ENCODE measurements around the gene GPC5. TPM values are rescaled to one million over a fixed set of nuclear protein-coding genes. Genes with fewer than 3 reads are reported as not detected.

Gene GPC5
- total and polyA plus RNA-seq, 2 of the 13 experiments (the other 11 are each of a cell fraction or from before 2014, with no cell fraction given): 0.02 to 0.07 TPM

- H3K4me3 ChIP-seq (replicated peaks in 1 of 3; ENCODE audit: insufficient read depth in 1 of 3, low read depth in 2 of 3, low read length in 3 of 3): no peak overlapping the region
- no peaks in the 10 kb centered on the region for H3K27me3 ChIP-seq (ENCODE audit: control insufficient read depth in 1 of 2, insufficient read depth in 2 of 2, low read length in 2 of 2)
- no peak overlapping the region for H3K9ac ChIP-seq (ENCODE audit: insufficient read depth, low read depth, low read length)
- no peak overlapping the region for H3K4me2 ChIP-seq (ENCODE audit: low read depth, low read length)
- WGBS (ENCODE audit: low lambda C conversion rate): 1% methylated on average over 4 of the region's 7 CpGs
- no peaks in the 10 kb centered on the region for H3K79me2 ChIP-seq (ENCODE audit: insufficient read depth, low read length)
- POLR2A ChIA-PET: no interaction called here
- no peak overlapping the region for H2AFZ ChIP-seq (ENCODE audit: low read length)
- CTCF ChIA-PET (ENCODE audit: low intra/inter-chr PET ratio, low total read pairs): no interaction called here
- DNase-seq (ENCODE audit: low spot score): no peak
- no peak for ATAC-seq
- no peak for FAIRE-seq
- no TSS peak for BruUV-seq (replicated peaks)
- H3K9me3 ChIP-seq (ENCODE audit: low read length): no peaks in the 10 kb centered on the region
- no peaks in the 10 kb centered on the region for H4K20me1 ChIP-seq (ENCODE audit: insufficient read depth, low read length)
- in situ Hi-C loops (cut with HindIII; ENCODE audit: extremely low pct_ligation_motif_present, low pct_unique_long_range_greater_than_20kb): no loop called here
- TF ChIP-seq AGO2 (optimal IDR thresholded peaks at IDR 0.05; ENCODE audit: low read depth, low read length): no peak
- TF ChIP-seq ZNF33A (CRISPR knock-in tag; IDR thresholded peaks at IDR 0.05; ENCODE audit: borderline replicate concordance): no peak
- no peak for TF ChIP-seq POLR2AphosphoS5 (IDR thresholded peaks at IDR 0.05; ENCODE audit: low read depth, low read length)
- TF ChIP-seq MEF2D (CRISPR knock-in tag; IDR thresholded peaks at IDR 0.05): no peak
- no peak for TF ChIP-seq REL (CRISPR knock-in tag; conservative IDR thresholded peaks at IDR 0.05)
- TF ChIP-seq ZNF772 (CRISPR knock-in tag; IDR thresholded peaks at IDR 0.05): no peak
- no peak for TF ChIP-seq KIAA2018 (CRISPR knock-in tag; IDR thresholded peaks at IDR 0.05; ENCODE audit: borderline replicate concordance)
- TF ChIP-seq SNAPC5 (CRISPR knock-in tag; IDR thresholded peaks at IDR 0.05; ENCODE audit: borderline replicate concordance): no peak
- TF ChIP-seq, protein P1, sequence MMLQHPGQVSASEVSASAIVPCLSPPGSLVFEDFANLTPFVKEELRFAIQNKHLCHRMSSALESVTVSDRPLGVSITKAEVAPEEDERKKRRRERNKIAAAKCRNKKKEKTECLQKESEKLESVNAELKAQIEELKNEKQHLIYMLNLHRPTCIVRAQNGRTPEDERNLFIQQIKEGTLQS (CRISPR knock-in tag; IDR thresholded peaks at IDR 0.05): no peak
- no peak for TF ChIP-seq NFIB (CRISPR knock-in tag; IDR thresholded peaks at IDR 0.05; ENCODE audit: borderline replicate concordance)
- no peak for TF ChIP-seq ZNF790 (CRISPR knock-in tag; IDR thresholded peaks at IDR 0.05; ENCODE audit: borderline replicate concordance)
- no peaks in the 10 kb centered on the region for H3K36me3 ChIP-seq (replicated peaks in 1 of 2; ENCODE audit: control insufficient read depth in 1 of 2, insufficient read depth in 2 of 2, low read length in 2 of 2)
- H3K4me1 ChIP-seq (ENCODE audit: insufficient read depth, low read length): no peaks in the 10 kb centered on the region
- H3K27ac ChIP-seq (ENCODE audit: extremely low read length, insufficient read depth, low read length): no peak overlapping the region
- intact Hi-C loops (cut with micrococcal nuclease; ENCODE audit: unreplicated experiment): no loop called here
Observed at GRCh38 chr13:92463134-92463533, 1064.7 kb downstream of the GPC5 start.

All from HepG2 (cell line).